ENCODE results near the gene HOXD8. TPM values are rescaled to one million over a fixed set of nuclear protein-coding genes. Genes with fewer than 3 reads are reported as not detected.

Gene HOXD8
- total RNA-seq, 1 experiment from 2014 or later = 1.9 TPM

DNA sequence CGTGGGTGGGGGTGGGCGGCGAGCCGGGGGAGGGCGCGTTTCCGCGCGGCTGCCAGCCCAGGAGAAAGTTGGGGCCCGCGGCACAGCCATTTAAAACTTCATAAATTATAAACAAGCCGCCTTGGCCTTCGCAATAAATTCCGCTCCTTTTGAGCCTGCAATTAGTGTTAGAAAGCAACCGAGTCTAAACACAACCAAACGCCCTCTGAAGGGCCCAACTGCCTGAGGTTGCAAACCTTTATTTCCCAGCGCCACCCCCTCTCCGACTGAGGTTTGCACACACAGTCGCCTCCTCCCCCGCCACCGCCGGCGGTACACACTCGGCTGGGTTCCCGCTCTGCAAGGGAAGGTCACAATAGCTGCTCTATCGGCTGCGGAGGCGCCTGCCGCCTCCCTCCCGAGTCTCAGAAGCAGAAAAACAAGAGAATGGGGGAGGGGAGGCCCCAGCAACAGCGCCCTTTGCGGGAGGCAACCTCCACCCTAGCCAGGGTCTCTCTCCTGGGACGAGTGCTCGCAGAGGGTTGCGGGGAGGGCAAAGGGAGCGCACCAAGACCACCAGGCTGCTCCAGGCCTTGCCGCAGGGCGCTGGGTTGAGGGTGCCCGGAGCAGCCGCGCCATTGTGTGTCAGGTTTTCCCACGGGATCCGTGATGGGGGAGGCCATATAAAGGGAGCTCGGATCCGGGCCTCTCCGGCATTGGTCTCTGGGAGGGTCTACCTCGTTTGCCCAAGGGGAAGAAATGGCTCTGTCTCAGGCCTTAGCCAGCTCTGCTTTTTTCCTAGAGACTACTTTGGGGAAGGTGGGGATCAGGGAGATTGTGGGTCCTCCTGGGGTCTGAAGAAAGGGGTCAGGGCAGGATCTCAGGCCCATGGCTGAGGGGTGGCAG lies 45.6 kb downstream of the HOXD8 start:
- no peaks in the 10 kb centered on the region for H3K4me1 ChIP-seq (ENCODE audit: insufficient read depth, low read length)
- no peak overlapping the region for H3K4me3 ChIP-seq (ENCODE audit: low read length)
- no peak overlapping the region for H3K4me2 ChIP-seq (ENCODE audit: low read length)
- peaks cover 7% of the 10 kb centered on the region; the same call in 1 of the 2 replicates for H3K27me3 ChIP-seq (ENCODE audit: low read length)
- ChIA-PET POLR2A (ENCODE audit: unreplicated experiment) (no interaction called here), CTCF (no interaction called here)
- no peaks in the 10 kb centered on the region for H3F3A ChIP-seq (ENCODE audit: low read length, unreplicated experiment)
- no peaks in the 10 kb centered on the region for H3K9me3 ChIP-seq (ENCODE audit: low read length)
- TF ChIP-seq EZH2phosphoT487 (IDR thresholded peaks at IDR 0.05; ENCODE audit: borderline replicate concordance, low read length) = no peak
- TF ChIP-seq CTCF (conservative IDR thresholded peaks at IDR 0.05; ENCODE audit: low read depth, low read length) = no peak
- no peak for TF ChIP-seq EZH2 (IDR thresholded peaks at IDR 0.05; ENCODE audit: low read length, unreplicated experiment)
- H4K20me1 ChIP-seq (ENCODE audit: low read length) = no peaks in the 10 kb centered on the region
- no peak overlapping the region for H3K9ac ChIP-seq (ENCODE audit: low read length)
- no peaks in the 10 kb centered on the region for H3K9me2 ChIP-seq (replicated peaks; ENCODE audit: low read length)
- no peak for ATAC-seq
- H2AFZ ChIP-seq (ENCODE audit: low read length) = no peak overlapping the region
- H3K79me2 ChIP-seq (ENCODE audit: low read length) = no peaks in the 10 kb centered on the region
- intact Hi-C loops (cut with micrococcal nuclease) = no loop called here
- no peaks in the 10 kb centered on the region for H3K36me3 ChIP-seq (ENCODE audit: low read depth, low read length)
- no peak for DNase-seq
- no TSS peak for BruUV-seq (replicated peaks)
- H3K27ac ChIP-seq (ENCODE audit: low read length) = no peak overlapping the region

- Histone ChIP-seq H3K4me2 (ENCODE audit: low read length) (no peak overlapping the region), H4K20me1 (ENCODE audit: low read length) (no peaks in the 10 kb centered on the region), H3K9me2 (replicated peaks; ENCODE audit: low read length) (no peaks in the 10 kb centered on the region), H3K36me3 (ENCODE audit: low read depth, low read length) (no peaks in the 10 kb centered on the region), H3K9me3 (ENCODE audit: low read length) (no peaks in the 10 kb centered on the region), H3K27me3 (ENCODE audit: low read length) (peaks cover 10% of the 10 kb centered on the region; the same call in 1 of the 2 replicates), H3K79me2 (ENCODE audit: low read length) (no peaks in the 10 kb centered on the region), H3K27ac (ENCODE audit: low read length) (no peak overlapping the region), H3K4me1 (ENCODE audit: insufficient read depth, low read length) (no peaks in the 10 kb centered on the region), H3F3A (ENCODE audit: low read length, unreplicated experiment) (no peaks in the 10 kb centered on the region), H3K9ac (ENCODE audit: low read length) (no peak overlapping the region), H3K4me3 (ENCODE audit: low read length) (no peak overlapping the region), H2AFZ (ENCODE audit: low read length) (no peak overlapping the region)
- BruUV-seq (replicated peaks) = no TSS peak
- ChIA-PET CTCF (no interaction called here), POLR2A (ENCODE audit: unreplicated experiment) (no interaction called here)
- intact Hi-C loops (cut with micrococcal nuclease) = no loop called here
- no peak for ATAC-seq
- TF ChIP-seq CTCF (conservative IDR thresholded peaks at IDR 0.05; ENCODE audit: low read depth, low read length) (no peak), EZH2 (IDR thresholded peaks at IDR 0.05; ENCODE audit: low read length, unreplicated experiment) (no peak), EZH2phosphoT487 (IDR thresholded peaks at IDR 0.05; ENCODE audit: borderline replicate concordance, low read length) (no peak)
- no peak for DNase-seq
These were observed 46.5 kb downstream of the HOXD8 start for GRCh38 chr2:176175709-176176607.
